Suprapubic skin (tissue), 3 donors: ENCODE data around the gene HDAC7.

Experiments
- POLR2A ChIP-seq, 2 donors: fragments of 450-650 bp; IDR thresholded peaks; one replicate each; pipeline ENCODE4 v1.6.1; 2017; ENCODE audit warnings: antibody characterized with exemption in 2 of 2, mild to moderate bottlenecking in 2 of 2, moderate library complexity in 2 of 2
- TF ChIP-seq, protein P1 (sequence below), 2 donors: fragments of 200-600 bp in 1 of 2; fragments of 450-650 bp in 1 of 2; sonication (generic) in 1 of 2; IDR thresholded peaks; one replicate each; pipeline ENCODE4 v1.5.1; 2016 to 2019; ENCODE audit warnings: antibody characterized with exemption in 2 of 2, mild to moderate bottlenecking in 1 of 2, moderate library complexity in 1 of 2

DNA sequence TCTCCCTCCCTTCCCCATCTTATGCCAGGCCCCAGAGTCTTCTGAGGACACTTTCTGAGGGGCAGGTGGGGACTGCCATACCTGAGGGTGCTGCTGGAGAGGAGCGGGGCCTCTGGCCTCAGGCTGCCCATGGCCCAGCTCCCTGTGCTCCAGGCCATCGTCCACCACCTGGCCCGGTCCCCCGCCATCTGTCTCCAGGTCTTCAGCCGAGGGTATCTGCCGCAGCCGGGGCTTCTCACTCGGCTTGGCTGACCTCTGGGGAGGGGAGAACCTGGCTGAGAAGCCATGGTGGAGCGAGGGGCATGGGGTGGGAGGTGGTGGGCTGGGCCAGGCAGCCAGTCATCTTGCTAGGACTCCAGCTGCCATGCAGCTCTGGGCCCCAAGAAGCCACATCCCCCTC, 25.0 kb downstream of the HDAC7 start:
- TF ChIP-seq POLR2A (IDR thresholded peaks at IDR 0.05) = no peak
- TF ChIP-seq, protein P1, sequence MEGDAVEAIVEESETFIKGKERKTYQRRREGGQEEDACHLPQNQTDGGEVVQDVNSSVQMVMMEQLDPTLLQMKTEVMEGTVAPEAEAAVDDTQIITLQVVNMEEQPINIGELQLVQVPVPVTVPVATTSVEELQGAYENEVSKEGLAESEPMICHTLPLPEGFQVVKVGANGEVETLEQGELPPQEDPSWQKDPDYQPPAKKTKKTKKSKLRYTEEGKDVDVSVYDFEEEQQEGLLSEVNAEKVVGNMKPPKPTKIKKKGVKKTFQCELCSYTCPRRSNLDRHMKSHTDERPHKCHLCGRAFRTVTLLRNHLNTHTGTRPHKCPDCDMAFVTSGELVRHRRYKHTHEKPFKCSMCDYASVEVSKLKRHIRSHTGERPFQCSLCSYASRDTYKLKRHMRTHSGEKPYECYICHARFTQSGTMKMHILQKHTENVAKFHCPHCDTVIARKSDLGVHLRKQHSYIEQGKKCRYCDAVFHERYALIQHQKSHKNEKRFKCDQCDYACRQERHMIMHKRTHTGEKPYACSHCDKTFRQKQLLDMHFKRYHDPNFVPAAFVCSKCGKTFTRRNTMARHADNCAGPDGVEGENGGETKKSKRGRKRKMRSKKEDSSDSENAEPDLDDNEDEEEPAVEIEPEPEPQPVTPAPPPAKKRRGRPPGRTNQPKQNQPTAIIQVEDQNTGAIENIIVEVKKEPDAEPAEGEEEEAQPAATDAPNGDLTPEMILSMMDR (IDR thresholded peaks at IDR 0.05) = no peak
